ENCODE measurements around the gene THSD7B. TPM values are rescaled to one million over a fixed set of nuclear protein-coding genes. Genes with fewer than 3 reads are reported as not detected.

THSD7B gene
- total RNA-seq, 2 donors from 2014 or later = 0.51 to 5.4 TPM

DNA sequence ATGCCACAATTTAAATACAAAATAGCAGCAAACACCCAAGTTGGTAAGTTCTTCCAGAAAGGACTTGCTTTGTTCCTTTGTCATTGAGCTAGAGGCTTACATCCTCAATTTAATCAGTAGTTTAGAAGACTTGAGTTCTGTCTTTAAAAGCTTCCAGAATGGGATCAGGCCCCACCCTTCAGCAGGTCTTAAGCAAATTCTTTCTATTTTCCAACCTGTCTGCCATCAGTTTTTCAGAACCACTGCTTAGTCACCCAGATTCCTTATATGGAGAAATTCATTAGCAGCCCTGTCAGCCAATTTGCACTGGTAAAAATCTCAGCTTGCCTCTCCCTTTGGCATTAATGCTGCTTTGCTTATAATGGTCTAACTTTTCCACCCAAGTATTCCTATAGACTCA, 935.3 kb downstream of the THSD7B start:
- no peak for DNase-seq (ENCODE audit: low spot score)
- Histone ChIP-seq H3K27ac (no peak overlapping the region), H3K4me1 (replicated peaks) (no peaks in the 10 kb centered on the region), H3K27me3 (replicated peaks; ENCODE audit: insufficient read depth) (no peaks in the 10 kb centered on the region), H3K4me3 (no peak overlapping the region), H3K9me3 (no peaks in the 10 kb centered on the region), H3K36me3 (no peaks in the 10 kb centered on the region)
- intact Hi-C loops (cut with DNase I) = no loop called here
- TF ChIP-seq POLR2AphosphoS5 (IDR thresholded peaks at IDR 0.05) (no peak), POLR2A (IDR thresholded peaks at IDR 0.05) (no peak)
- TF ChIP-seq, protein P1, sequence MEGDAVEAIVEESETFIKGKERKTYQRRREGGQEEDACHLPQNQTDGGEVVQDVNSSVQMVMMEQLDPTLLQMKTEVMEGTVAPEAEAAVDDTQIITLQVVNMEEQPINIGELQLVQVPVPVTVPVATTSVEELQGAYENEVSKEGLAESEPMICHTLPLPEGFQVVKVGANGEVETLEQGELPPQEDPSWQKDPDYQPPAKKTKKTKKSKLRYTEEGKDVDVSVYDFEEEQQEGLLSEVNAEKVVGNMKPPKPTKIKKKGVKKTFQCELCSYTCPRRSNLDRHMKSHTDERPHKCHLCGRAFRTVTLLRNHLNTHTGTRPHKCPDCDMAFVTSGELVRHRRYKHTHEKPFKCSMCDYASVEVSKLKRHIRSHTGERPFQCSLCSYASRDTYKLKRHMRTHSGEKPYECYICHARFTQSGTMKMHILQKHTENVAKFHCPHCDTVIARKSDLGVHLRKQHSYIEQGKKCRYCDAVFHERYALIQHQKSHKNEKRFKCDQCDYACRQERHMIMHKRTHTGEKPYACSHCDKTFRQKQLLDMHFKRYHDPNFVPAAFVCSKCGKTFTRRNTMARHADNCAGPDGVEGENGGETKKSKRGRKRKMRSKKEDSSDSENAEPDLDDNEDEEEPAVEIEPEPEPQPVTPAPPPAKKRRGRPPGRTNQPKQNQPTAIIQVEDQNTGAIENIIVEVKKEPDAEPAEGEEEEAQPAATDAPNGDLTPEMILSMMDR (IDR thresholded peaks at IDR 0.05) = no peak

DNA sequence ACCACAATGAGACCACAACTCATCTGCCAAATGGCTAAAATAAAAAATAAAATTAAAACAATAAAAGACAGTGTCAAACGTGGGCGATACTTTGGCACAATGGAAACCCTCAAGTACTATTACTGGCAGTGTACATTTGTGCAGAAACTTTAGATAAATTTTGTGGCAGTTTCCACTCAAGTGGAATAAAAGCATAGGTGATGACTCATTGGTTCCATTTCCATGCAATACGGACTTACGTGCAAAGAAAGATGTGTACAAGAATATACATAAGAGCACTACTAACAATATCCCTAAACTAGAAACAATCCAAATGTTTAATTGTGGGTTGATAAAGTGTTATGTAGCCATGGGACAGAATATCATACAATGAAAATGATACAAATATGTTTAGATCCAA, 940.0 kb downstream of the THSD7B start:
- Histone ChIP-seq H3K9me3 (no peaks in the 10 kb centered on the region), H3K4me3 (no peak overlapping the region), H3K27me3 (replicated peaks; ENCODE audit: insufficient read depth) (no peaks in the 10 kb centered on the region), H3K27ac (no peak overlapping the region), H3K4me1 (replicated peaks) (no peaks in the 10 kb centered on the region), H3K36me3 (no peaks in the 10 kb centered on the region)
- 87% methylated on average over 4 of the region's 4 CpGs for WGBS
- TF ChIP-seq, protein P1 (IDR thresholded peaks at IDR 0.05) = no peak
- TF ChIP-seq POLR2AphosphoS5 (IDR thresholded peaks at IDR 0.05) = no peak
- no peak for TF ChIP-seq POLR2A (IDR thresholded peaks at IDR 0.05)
- DNase-seq (ENCODE audit: low spot score) = no peak
- intact Hi-C loops (cut with DNase I) = no loop called here

DNA sequence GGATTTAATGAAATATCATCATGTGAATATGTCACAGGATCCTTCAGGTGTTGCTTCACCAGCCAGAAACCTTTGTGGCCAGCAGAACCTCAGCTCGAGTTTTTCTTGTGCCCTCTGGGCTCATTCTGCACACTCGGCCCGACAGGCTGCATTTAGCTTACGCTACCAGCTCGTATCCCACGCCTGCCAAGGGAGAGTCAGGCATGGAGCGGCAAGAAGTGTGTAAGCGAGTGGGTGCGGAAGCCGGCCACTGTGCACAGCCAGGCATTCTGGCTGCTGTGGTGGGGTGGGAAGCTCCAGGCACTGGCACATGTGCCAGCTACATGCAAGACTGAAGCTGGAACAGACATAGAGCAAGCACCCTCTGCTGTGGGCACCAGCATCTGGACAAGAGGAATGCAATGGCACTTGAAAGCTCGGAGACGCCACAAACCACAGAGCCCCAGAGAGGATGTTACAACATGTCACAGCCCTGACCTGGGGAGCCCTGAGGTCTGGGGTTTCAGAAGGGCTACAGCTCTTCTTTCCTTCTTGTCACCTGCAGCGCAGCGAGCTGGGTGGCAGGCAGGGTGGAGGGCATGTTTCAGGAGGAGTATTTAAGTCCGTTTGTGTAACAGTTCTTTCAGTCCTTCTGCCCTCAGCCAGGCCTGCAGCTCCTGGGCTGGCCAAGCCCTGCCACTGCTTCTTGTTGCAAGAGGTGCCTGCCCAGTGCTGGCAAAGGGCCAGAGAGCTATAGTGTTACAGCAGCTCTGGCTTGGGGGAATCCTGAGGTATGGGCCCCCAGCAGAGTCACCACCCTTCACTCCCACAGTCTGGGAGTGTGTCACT, 941.7 kb downstream of the THSD7B start:
- H3K4me3 ChIP-seq = no peak overlapping the region
- 79% methylated on average over 15 of the region's 15 CpGs for WGBS
- H3K9me3 ChIP-seq = no peaks in the 10 kb centered on the region
- H3K4me1 ChIP-seq (replicated peaks) = no peaks in the 10 kb centered on the region
- DNase-seq (ENCODE audit: low spot score) = no peak
- no peaks in the 10 kb centered on the region for H3K36me3 ChIP-seq
- intact Hi-C loops (cut with DNase I) = no loop called here
- no peak for TF ChIP-seq POLR2AphosphoS5 (IDR thresholded peaks at IDR 0.05)
- TF ChIP-seq, protein P1 (IDR thresholded peaks at IDR 0.05) = no peak
- H3K27me3 ChIP-seq (replicated peaks; ENCODE audit: insufficient read depth) = no peaks in the 10 kb centered on the region
- no peak overlapping the region for H3K27ac ChIP-seq

DNA sequence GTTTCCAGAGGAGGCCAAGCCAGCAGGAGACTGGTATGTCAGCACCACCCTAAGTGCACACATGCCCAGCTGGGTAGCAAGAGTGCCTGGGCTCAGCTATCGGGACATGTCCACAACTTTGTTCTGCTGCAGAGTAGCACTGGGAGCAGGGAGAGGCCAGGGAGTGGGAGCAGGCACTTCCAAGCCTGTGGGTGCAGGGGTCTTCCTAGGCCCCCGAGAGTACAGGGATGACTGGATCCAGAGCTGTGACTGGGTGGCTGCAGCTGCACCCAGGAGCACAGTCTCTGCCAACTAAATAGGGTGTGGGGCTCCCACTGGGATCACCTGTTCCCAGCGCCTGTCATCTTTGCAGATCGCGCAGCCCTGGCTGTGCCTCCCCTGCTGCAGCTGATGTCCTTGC, 943.0 kb downstream of the THSD7B start:
- intact Hi-C loops (cut with DNase I) = no loop called here
- TF ChIP-seq POLR2AphosphoS5 (IDR thresholded peaks at IDR 0.05) (no peak), POLR2A (IDR thresholded peaks at IDR 0.05) (no peak)
- TF ChIP-seq, protein P1 (IDR thresholded peaks at IDR 0.05) = no peak
- 90% methylated on average over 5 of the region's 5 CpGs for WGBS

DNA sequence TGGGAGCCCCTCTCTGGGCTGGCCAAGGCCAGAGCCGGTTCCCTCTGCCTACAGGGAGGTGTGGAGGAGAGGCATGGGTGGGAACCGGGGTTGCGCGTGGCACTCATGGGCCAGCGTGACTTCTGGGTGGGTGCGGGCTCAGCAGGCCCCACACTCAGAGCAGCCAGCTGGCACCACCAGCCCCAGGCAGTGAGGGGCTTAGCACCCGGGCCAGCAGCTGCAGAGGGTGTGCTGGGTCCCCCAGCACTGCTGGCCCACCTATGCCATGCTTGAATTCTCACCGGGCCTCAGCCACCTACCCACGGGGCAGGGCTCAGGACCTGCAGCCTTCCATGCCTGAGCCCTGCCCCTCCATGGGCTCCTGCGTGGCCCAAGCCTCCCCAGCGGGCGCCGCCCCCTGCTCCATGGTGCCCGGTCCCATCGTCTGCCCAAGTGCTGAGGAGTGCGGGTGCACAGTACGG, 950.4 kb downstream of the THSD7B start:
- H3K4me3 ChIP-seq = no peak overlapping the region
- H3K9me3 ChIP-seq = no peaks in the 10 kb centered on the region
- no peaks in the 10 kb centered on the region for H3K4me1 ChIP-seq (replicated peaks)
- intact Hi-C loops (cut with DNase I) = no loop called here
- DNase-seq (ENCODE audit: low spot score) = no peak
- TF ChIP-seq POLR2A (IDR thresholded peaks at IDR 0.05) (no peak), POLR2AphosphoS5 (IDR thresholded peaks at IDR 0.05) (no peak)
- TF ChIP-seq, protein P1 (IDR thresholded peaks at IDR 0.05) = no peak
- H3K27me3 ChIP-seq (replicated peaks; ENCODE audit: insufficient read depth) = no peaks in the 10 kb centered on the region
- H3K36me3 ChIP-seq = no peaks in the 10 kb centered on the region
- H3K27ac ChIP-seq = no peak overlapping the region
- 91% methylated on average over 14 of the region's 17 CpGs for WGBS

More for the DNA sequence above, 943.0 kb downstream of the THSD7B start:
- no peaks in the 10 kb centered on the region for H3K27me3 ChIP-seq (replicated peaks; ENCODE audit: insufficient read depth)
- DNase-seq (ENCODE audit: low spot score) = no peak
- no peak overlapping the region for H3K4me3 ChIP-seq
- H3K9me3 ChIP-seq = no peaks in the 10 kb centered on the region
- H3K36me3 ChIP-seq = no peaks in the 10 kb centered on the region
- no peak overlapping the region for H3K27ac ChIP-seq
- H3K4me1 ChIP-seq (replicated peaks) = no peaks in the 10 kb centered on the region

Measured in prostate gland (tissue), 2 donors.